Measurements from ENCODE around the gene KNDC1.

KNDC1 gene

GRCh38 chr10:133237588-133238465, 77.8 kb downstream of the KNDC1 start, which contains the start of gene VENTX:
Gene VENTX, plus strand, starts transcription at chr10:133237855. Its CDS starts 60 bp downstream, at chr10:133237915.
- no peak for DNase-seq

GRCh38 chr10:133238466-133238804, 78.4 kb downstream of the KNDC1 start:
- DNase-seq: no peak

GRCh38 chr10:133239990-133240389, 80.0 kb downstream of the KNDC1 start:
- DNase-seq: no peak

- DNase-seq: no peak
Measured at GRCh38 chr10:133241501-133242205, 81.6 kb downstream of the KNDC1 start.

- DNase-seq: no peak
Measured at GRCh38 chr10:133242611-133243356, 82.8 kb downstream of the KNDC1 start.

- DNase-seq: no peak
Measured at GRCh38 chr10:133243593-133243992, 83.6 kb downstream of the KNDC1 start.

- DNase-seq: no peak
Measured at GRCh38 chr10:133245439-133246235, 85.6 kb downstream of the KNDC1 start.

GRCh38 chr10:133246236-133246626, 86.2 kb downstream of the KNDC1 start:
- no peak for DNase-seq

- no peak for DNase-seq
Measured at GRCh38 chr10:133247681-133248333, 87.8 kb downstream of the KNDC1 start.

- DNase-seq: no peak
Measured at GRCh38 chr10:133248334-133248715, 88.3 kb downstream of the KNDC1 start.

GRCh38 chr10:133249094-133249780, 89.2 kb downstream of the KNDC1 start:
- DNase-seq: no peak

- no peak for DNase-seq
Measured at GRCh38 chr10:133249975-133250754, 90.1 kb downstream of the KNDC1 start.

GRCh38 chr10:133251388-133252222, 91.6 kb downstream of the KNDC1 start:
- DNase-seq: no peak

GRCh38 chr10:133252223-133252552, 92.2 kb downstream of the KNDC1 start:
- DNase-seq: no peak

- no peak for DNase-seq
Measured at GRCh38 chr10:133253361-133253955, 93.4 kb downstream of the KNDC1 start.

- no peak for DNase-seq
Measured at GRCh38 chr10:133254421-133255120, 94.6 kb downstream of the KNDC1 start.

GRCh38 chr10:133255323-133255722, 95.3 kb downstream of the KNDC1 start:
- DNase-seq: no peak

Data from anterior cingulate cortex (tissue), 58 donors.